ENCODE data around the gene PTGES2. TPM values are rescaled to one million over a fixed set of nuclear protein-coding genes. Genes with fewer than 3 reads are reported as not detected.

The PTGES2 gene
- total RNA-seq, 1 donor from 2014 or later = 58.5 TPM

DNA sequence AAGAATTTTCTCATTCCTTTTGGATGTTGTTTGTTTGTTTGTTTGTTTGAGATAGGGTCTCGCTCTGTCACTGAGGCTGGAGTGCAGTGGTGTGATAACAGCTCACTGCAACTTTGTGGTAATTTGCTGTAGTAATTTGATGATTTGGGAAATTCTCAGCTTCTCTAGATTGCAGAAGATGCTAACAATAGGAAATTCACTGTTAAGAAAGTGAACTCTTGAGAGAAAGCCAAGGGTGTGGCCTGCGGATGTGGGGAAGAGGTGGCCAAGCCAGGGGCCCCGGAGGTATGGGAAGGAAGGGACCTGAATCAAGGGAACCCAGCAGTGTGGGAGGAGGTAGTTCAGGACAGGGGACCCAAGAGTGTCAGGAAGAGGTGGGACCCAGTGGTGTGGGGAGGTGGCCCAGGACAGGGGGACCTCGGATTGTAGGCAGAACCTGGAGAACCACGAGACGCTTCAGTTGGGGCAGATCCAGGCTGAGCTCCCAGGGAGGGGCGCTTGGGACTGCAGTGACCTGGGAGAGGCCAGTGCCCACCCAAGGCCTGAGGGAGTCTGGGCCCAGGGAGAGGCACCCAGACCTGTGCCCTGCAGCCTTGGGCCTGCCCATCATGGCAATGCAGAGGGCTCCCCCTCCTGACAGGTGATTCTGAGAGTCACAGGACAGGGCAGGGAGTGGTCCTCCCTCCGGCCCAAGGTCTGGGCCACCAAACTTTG is 16.2 kb upstream of the PTGES2 start:
- DNase-seq (ENCODE audit: low read depth) = no peak
- no peak overlapping the region for H3K4me3 ChIP-seq (ENCODE audit: low read depth, low read length)
- TF ChIP-seq, protein P1, sequence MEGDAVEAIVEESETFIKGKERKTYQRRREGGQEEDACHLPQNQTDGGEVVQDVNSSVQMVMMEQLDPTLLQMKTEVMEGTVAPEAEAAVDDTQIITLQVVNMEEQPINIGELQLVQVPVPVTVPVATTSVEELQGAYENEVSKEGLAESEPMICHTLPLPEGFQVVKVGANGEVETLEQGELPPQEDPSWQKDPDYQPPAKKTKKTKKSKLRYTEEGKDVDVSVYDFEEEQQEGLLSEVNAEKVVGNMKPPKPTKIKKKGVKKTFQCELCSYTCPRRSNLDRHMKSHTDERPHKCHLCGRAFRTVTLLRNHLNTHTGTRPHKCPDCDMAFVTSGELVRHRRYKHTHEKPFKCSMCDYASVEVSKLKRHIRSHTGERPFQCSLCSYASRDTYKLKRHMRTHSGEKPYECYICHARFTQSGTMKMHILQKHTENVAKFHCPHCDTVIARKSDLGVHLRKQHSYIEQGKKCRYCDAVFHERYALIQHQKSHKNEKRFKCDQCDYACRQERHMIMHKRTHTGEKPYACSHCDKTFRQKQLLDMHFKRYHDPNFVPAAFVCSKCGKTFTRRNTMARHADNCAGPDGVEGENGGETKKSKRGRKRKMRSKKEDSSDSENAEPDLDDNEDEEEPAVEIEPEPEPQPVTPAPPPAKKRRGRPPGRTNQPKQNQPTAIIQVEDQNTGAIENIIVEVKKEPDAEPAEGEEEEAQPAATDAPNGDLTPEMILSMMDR (conservative IDR thresholded peaks at IDR 0.05; ENCODE audit: low read depth, low read length) = no peak

- TF ChIP-seq, protein P1 (conservative IDR thresholded peaks at IDR 0.05; ENCODE audit: low read depth, low read length) = no peak
- DNase-seq (ENCODE audit: low read depth) = no peak
- no peak overlapping the region for H3K4me3 ChIP-seq (ENCODE audit: low read depth, low read length)
Observed at GRCh38 chr9:128142596-128142995, 15.1 kb upstream of the PTGES2 start.

DNA sequence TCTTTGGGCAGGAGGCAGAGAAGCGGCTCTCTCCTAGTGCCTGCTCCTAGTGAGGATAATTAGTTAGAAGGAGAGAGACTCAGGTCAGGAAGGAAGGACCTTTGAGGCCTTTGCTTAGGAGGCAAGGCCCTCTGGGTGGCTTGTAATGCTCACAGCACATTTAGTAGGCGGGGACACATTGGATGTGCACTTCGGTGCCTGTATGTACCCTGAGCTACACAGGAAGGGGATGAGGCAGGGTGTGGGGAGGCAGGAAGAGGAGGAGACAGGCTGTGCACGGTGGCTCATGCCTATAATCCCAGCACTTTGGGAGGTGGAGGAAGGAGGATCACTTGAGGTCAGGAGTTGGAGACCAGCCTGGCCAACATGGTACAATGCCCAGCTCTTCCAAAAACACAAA is 14.5 kb upstream of the PTGES2 start:
- H3K4me3 ChIP-seq (ENCODE audit: low read depth, low read length) = no peak overlapping the region
- DNase-seq (ENCODE audit: low read depth) = no peak
- TF ChIP-seq, protein P1 (conservative IDR thresholded peaks at IDR 0.05; ENCODE audit: low read depth, low read length) = no peak

DNA sequence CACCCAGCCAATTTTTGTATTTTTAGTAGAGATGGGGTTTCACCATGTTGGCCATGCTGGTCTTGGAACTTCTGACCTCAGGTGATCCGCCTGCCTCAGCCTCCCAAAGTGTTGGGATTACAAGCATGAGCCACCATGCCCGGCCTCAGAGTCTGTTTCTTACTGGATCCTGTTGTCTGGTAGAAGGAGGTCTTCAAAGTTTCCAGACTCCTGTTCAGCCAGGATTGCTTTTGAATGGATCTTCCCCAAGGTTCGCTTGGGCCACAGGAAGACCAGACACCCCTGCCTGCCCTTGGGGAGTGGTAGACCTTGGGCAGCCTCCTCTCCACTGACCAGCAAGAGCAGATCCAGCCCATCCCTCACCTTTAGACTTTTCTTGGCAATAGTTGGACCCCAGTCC is 14.1 kb upstream of the PTGES2 start:
- H3K4me3 ChIP-seq (ENCODE audit: low read depth, low read length) = no peak overlapping the region
- no peak for DNase-seq (ENCODE audit: low read depth)
- TF ChIP-seq, protein P1 (conservative IDR thresholded peaks at IDR 0.05; ENCODE audit: low read depth, low read length) = no peak

DNA sequence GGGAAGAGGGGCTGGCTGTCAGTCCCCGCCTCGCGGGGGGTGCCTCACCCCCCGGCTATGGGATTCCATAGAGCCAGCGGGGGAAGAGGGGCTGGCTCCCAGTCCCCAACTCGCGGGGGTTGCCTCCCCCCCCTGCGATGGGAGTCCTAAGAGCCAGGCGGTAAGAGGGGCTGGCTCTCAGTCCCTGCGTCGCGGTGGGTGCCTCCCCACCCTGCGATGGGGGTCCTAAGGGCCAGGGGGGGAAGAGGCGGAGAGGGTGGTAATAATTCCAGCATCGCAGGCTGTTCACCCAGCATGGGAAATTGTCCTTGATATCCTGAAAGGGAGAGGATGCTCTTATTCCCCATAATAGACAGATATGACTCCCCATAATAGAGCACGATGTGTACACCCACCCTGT is 12.1 kb upstream of the PTGES2 start:
- H3K4me3 ChIP-seq (ENCODE audit: low read depth, low read length) = no peak overlapping the region
- TF ChIP-seq, protein P1 (conservative IDR thresholded peaks at IDR 0.05; ENCODE audit: low read depth, low read length) = no peak
- no peak for DNase-seq (ENCODE audit: low read depth)

- TF ChIP-seq, protein P1 (conservative IDR thresholded peaks at IDR 0.05; ENCODE audit: low read depth, low read length) = no peak
- no peak for DNase-seq (ENCODE audit: low read depth)
- H3K4me3 ChIP-seq (ENCODE audit: low read depth, low read length) = no peak overlapping the region
Observed at GRCh38 chr9:128138001-128138400, 10.5 kb upstream of the PTGES2 start.

Measured in epithelial cell of proximal tubule (primary cell).